H1 (cell line): Measurements from ENCODE around the gene CCDC171. TPM values are rescaled to one million over a fixed set of nuclear protein-coding genes. Genes with fewer than 3 reads are reported as not detected.

Experiments
- CTCF ChIA-PET: fragments of 300-600 bp; sonication (Branson Sonifier 250); formaldehyde crosslinking; loops from one replicate; lab custom pipeline; 2021; ENCODE audit not compliant: partially characterized antibody; lab: Charles Lee
- POLR2A ChIA-PET: fragments of 300-600 bp; sonication (Branson Sonifier 250); formaldehyde crosslinking; loops from one replicate; lab custom pipeline; 2021; ENCODE audit warnings: inconsistent platforms; ENCODE audit not compliant: partially characterized antibody; lab: Charles Lee
- DNase-seq, 2 experiments: peaks; one replicate each; pipeline versions ENCODE4 v3.0.0 to v3.0.0-alpha.2; 2010 to 2022; ENCODE audit warnings: low spot score in 2 of 2, low read depth in 1 of 2, mixed read lengths in 1 of 2
- FAIRE-seq: peaks from 2 replicates; lab custom pipeline; 2011; peaks lifted over from hg19 to GRCh38; lab: Jason Lieb, UNC
- H2AFZ ChIP-seq: 2 replicates; pipeline ENCODE4 v1.8.1; 2012; ENCODE audit warnings: low read length, inconsistent platforms
- H2AK5ac ChIP-seq: 2 replicates; pipeline ENCODE4 v1.6.1; 2013; ENCODE audit warnings: low read depth, low read length
- H2BK120ac ChIP-seq: replicated peaks from 2 replicates; pipeline ENCODE3; 2013; ENCODE audit warnings: low read depth, low read length, inconsistent platforms
- H2BK12ac ChIP-seq: 2 replicates; pipeline ENCODE4 v1.6.1; 2013; ENCODE audit warnings: low read depth, low read length
- H2BK15ac ChIP-seq: 2 replicates; pipeline ENCODE4 v1.6.1; 2013; ENCODE audit warnings: low read length
- H2BK20ac ChIP-seq: 2 replicates; pipeline ENCODE4 v1.6.1; 2013; ENCODE audit warnings: low read length
- H2BK5ac ChIP-seq: 2 replicates; pipeline ENCODE4 v1.6.1; 2013; ENCODE audit warnings: low read depth, low read length
- H3K14ac ChIP-seq: 2 replicates; pipeline ENCODE4 v1.6.1; 2013; ENCODE audit warnings: inconsistent platforms; ENCODE audit not compliant: insufficient read length
- H3K18ac ChIP-seq: 2 replicates; pipeline ENCODE4 v1.6.1; 2013; ENCODE audit warnings: low read length; ENCODE audit errors: extremely low read depth
- H3K23ac ChIP-seq: 2 replicates; pipeline ENCODE4 v1.6.1; 2013; ENCODE audit warnings: inconsistent platforms; ENCODE audit not compliant: insufficient read length
- H3K23me2 ChIP-seq: 2 replicates; pipeline ENCODE4 v1.6.1; 2013; ENCODE audit warnings: low read depth, low read length
- H3K27ac ChIP-seq: 2 replicates; pipeline ENCODE4 v1.6.1; 2011; ENCODE audit warnings: low read depth, low read length, inconsistent platforms
- H3K27me3 ChIP-seq, 4 experiments: replicated peaks in 1 of 4; 1 replicate in 1 of 4; 2 replicates in 3 of 4; pipeline versions ENCODE4 v1.6.1 to v1.8.1; 2011 to 2013; ENCODE audit warnings: low read length in 3 of 4, mild to moderate bottlenecking in 3 of 4, inconsistent platforms in 2 of 4, mixed read lengths in 2 of 4, moderate library complexity in 1 of 4; ENCODE audit not compliant: control insufficient read depth in 3 of 4, insufficient read depth in 3 of 4; ENCODE audit errors: extremely low read depth in 1 of 4
- H3K36me3 ChIP-seq, 4 experiments: 2 replicates each; pipeline versions ENCODE4 v1.6.1 to v1.8.1; 2011 to 2013; ENCODE audit warnings: mild to moderate bottlenecking in 4 of 4, low read length in 3 of 4, moderate library complexity in 2 of 4, control low read depth in 1 of 4, inconsistent platforms in 1 of 4; ENCODE audit not compliant: insufficient read depth in 4 of 4, control insufficient read depth in 2 of 4
- H3K4ac ChIP-seq: replicated peaks from 2 replicates; pipeline ENCODE3; 2013; ENCODE audit warnings: low read length, low read depth, mixed read lengths, inconsistent platforms; ENCODE audit not compliant: insufficient read length
- H3K4me1 ChIP-seq, 4 experiments: replicated peaks in 1 of 4; 1 replicate in 1 of 4; 2 replicates in 3 of 4; pipeline versions ENCODE4 v1.6.1 to v1.8.1; 2011 to 2013; ENCODE audit warnings: low read length in 3 of 4, inconsistent platforms in 2 of 4, mixed read lengths in 1 of 4; ENCODE audit not compliant: insufficient read depth in 4 of 4, control insufficient read depth in 3 of 4
- H3K4me2 ChIP-seq, 2 experiments: 2 replicates each; pipeline versions ENCODE4 v1.6.1 to v1.8.1; 2011 to 2013; ENCODE audit warnings: low read depth in 2 of 2, low read length in 2 of 2, control low read depth in 1 of 2, inconsistent platforms in 1 of 2, mild to moderate bottlenecking in 1 of 2; ENCODE audit not compliant: insufficient read depth in 1 of 2
- H3K4me3 ChIP-seq, 4 experiments: fragments of 200-600, 300-600 bp in 1 of 4; sonication (generic), shearing (Covaris generic), sonication (Bioruptor Twin) in 1 of 4; 2 replicates each; pipeline versions ENCODE4 v1.5.1 to v1.8.1; 2011 to 2016; ENCODE audit warnings: low read length in 4 of 4, low read depth in 3 of 4, control low read depth in 2 of 4, inconsistent platforms in 2 of 4, mild to moderate bottlenecking in 2 of 4, mixed read lengths in 1 of 4, moderate library complexity in 1 of 4; ENCODE audit not compliant: insufficient read depth in 2 of 4; ENCODE audit errors: extremely low read depth in 1 of 4
- H3K56ac ChIP-seq: replicated peaks from 2 replicates; pipeline ENCODE3; 2013; ENCODE audit warnings: low read depth, mild to moderate bottlenecking, mixed read lengths, low read length, inconsistent platforms; ENCODE audit not compliant: insufficient read length
- H3K79me1 ChIP-seq: 2 replicates; pipeline ENCODE4 v1.6.1; 2013; ENCODE audit warnings: low read depth, low read length, control low read depth
- H3K79me2 ChIP-seq, 2 experiments: 2 replicates each; pipeline versions ENCODE4 v1.6.1 to v1.8.1; 2012 to 2013; ENCODE audit warnings: low read length in 2 of 2, mild to moderate bottlenecking in 2 of 2, inconsistent platforms in 1 of 2; ENCODE audit not compliant: insufficient read depth in 2 of 2, control insufficient read depth in 1 of 2
- H3K9ac ChIP-seq, 4 experiments: replicated peaks in 1 of 4; 1 replicate in 1 of 4; 2 replicates in 3 of 4; pipeline versions ENCODE4 v1.6.1 to v1.8.1; 2011 to 2013; ENCODE audit warnings: low read depth in 3 of 4, low read length in 3 of 4, control low read depth in 2 of 4, mild to moderate bottlenecking in 2 of 4, moderate library complexity in 2 of 4, inconsistent platforms in 1 of 4; ENCODE audit errors: extremely low read depth in 1 of 4
- H3K9me3 ChIP-seq, 2 experiments: 2 replicates each; pipeline versions ENCODE4 v1.6.1 to v1.8.1; 2012 to 2013; ENCODE audit warnings: mild to moderate bottlenecking in 2 of 2, moderate library complexity in 2 of 2, control low read depth in 1 of 2, inconsistent platforms in 1 of 2, low read depth in 1 of 2, low read length in 1 of 2, mixed read lengths in 1 of 2; ENCODE audit not compliant: insufficient read depth in 2 of 2
- H4K20me1 ChIP-seq, 2 experiments: replicated peaks in 1 of 2; 2 replicates each; pipeline versions ENCODE3 to v1.8.1; 2011 to 2013; ENCODE audit warnings: inconsistent platforms in 2 of 2, low read length in 2 of 2, mild to moderate bottlenecking in 1 of 2; ENCODE audit not compliant: insufficient read depth in 2 of 2, control insufficient read depth in 1 of 2
- H4K5ac ChIP-seq: 2 replicates; pipeline ENCODE4 v1.6.1; 2013; ENCODE audit warnings: low read length, low read depth, mixed read lengths, inconsistent platforms; ENCODE audit not compliant: insufficient read length
- H4K8ac ChIP-seq: 2 replicates; pipeline ENCODE4 v1.8.0; 2013; ENCODE audit warnings: mild to moderate bottlenecking, moderate library complexity, low read length, inconsistent platforms; ENCODE audit not compliant: insufficient read depth; ENCODE audit errors: extremely low read depth
- H4K91ac ChIP-seq: replicated peaks from 2 replicates; pipeline ENCODE3; 2013; ENCODE audit warnings: low read length, mixed read lengths, inconsistent platforms; ENCODE audit not compliant: insufficient read length
- BRCA1 ChIP-seq: IDR thresholded peaks from 2 replicates; pipeline ENCODE4 v1.6.1; 2012; ENCODE audit warnings: low read depth, low read length, improper control_type of control experiment
- PHF8 ChIP-seq: fragments of 200-600 bp; sonication (generic); conservative IDR thresholded peaks from 2 replicates; pipeline ENCODE4 v1.7.1; 2012; ENCODE audit warnings: low read depth, mild to moderate bottlenecking, inconsistent platforms, low read length, moderate library complexity
- POLR2AphosphoS5 ChIP-seq: IDR thresholded peaks from 2 replicates; pipeline ENCODE4 v1.6.1; 2011; ENCODE audit warnings: low read depth, low read length
- RFX5 ChIP-seq: IDR thresholded peaks from 2 replicates; pipeline ENCODE4 v1.6.1; 2011; ENCODE audit warnings: low read depth, low read length, improper control_type of control experiment, borderline replicate concordance
- SAP30 ChIP-seq: fragments of 300-600 bp; sonication (generic); IDR thresholded peaks from 2 replicates; pipeline ENCODE4 v1.7.1; 2012; ENCODE audit warnings: low read length, moderate library complexity, mild to moderate bottlenecking, inconsistent platforms; ENCODE audit not compliant: insufficient read depth, insufficient replicate concordance
- SP4 ChIP-seq: IDR thresholded peaks from 2 replicates; pipeline ENCODE4 v1.6.1; 2012; ENCODE audit warnings: low read length, inconsistent platforms
- SRF ChIP-seq: IDR thresholded peaks from 2 replicates; pipeline ENCODE4 v1.6.1; 2011; ENCODE audit warnings: mild to moderate bottlenecking, low read depth, low read length, moderate library complexity
- TBP ChIP-seq: IDR thresholded peaks from 2 replicates; pipeline ENCODE4 v1.6.1; 2011; ENCODE audit warnings: low read depth, low read length, improper control_type of control experiment
- ZNF274 ChIP-seq: IDR thresholded peaks from 2 replicates; pipeline ENCODE4 v1.7.0; 2012; ENCODE audit warnings: low read length, borderline replicate concordance; ENCODE audit errors: extremely low read depth
- WGBS, 2 experiments: shearing (Covaris generic) in 1 of 2; methylation state at CpG; one replicate each; pipeline versions ENCODE4 v1.1.6 to v1.1.7; 2013 to 2015; ENCODE audit warnings: low lambda C conversion rate in 2 of 2, mixed read lengths in 2 of 2, inconsistent platforms in 1 of 2, low coverage in 1 of 2, missing lambda C conversion rate in 1 of 2; ENCODE audit not compliant: insufficient replicate concordance in 2 of 2, insufficient coverage in 1 of 2, insufficient read length in 1 of 2; ENCODE audit errors: extremely low coverage in 1 of 2, missing lambda C conversion rate in 1 of 2; 5-methylcytosine and 5-hydroxymethylcytosine counted together
- polyA plus RNA-seq, 7 experiments: library from polyadenylated mRNA; depleted of rRNA in 3 of 7; stranded (reverse) in 5 of 7; unstranded in 2 of 7; fragments of >200 nt in 5 of 7; fragments of 200-250 nt in 2 of 7; gene quantifications; 1 replicate in 5 of 7; 2 replicates in 1 of 7; 4 replicates in 1 of 7; pipeline versions ENCODE4 v1.2.1 to v1.2.3, GENCODE V29; 2011 to 2013; ENCODE audit warnings: missing spikeins in 2 of 7, mixed read lengths in 2 of 7
- total RNA-seq: library from RNA; stranded (reverse); fragmentation: NEBNext Ultra II Directional; extraction: Animal tissue kit (Norgen Biotek cat#: 25700); gene quantifications from 2 replicates; pipeline ENCODE4 v1.2.1, GENCODE V29; 2021

CCDC171 gene
- total and polyA plus RNA-seq, 2 of the 8 experiments (the other 6 are each of a cell fraction or from before 2014, with no cell fraction given) = 0.83 to 2.3 TPM

DNA sequence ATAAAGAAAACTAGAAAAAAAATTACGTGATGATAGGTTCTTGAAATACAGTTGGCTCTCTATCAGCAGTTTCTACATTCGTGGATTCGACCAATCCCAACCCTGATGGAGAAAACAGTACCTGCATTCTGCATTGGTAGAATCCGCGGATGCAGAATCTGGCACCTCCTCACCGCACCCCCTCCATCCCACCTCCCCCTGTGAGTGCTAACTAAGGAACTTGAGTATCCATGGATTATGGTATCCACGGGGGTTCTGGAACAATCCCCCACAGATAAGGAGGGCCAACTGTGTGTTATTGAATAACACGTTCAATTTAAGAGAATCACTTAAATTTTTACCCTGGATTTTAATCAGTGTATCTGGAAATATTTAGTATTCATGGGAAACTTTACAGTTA, 31.6 kb upstream of the CCDC171 start:
- no peak overlapping the region for H2AFZ ChIP-seq
- ChIA-PET CTCF (interaction anchor here (2.8 kb wide), 1 partner anchor 12 kb away, joined by 12 read pairs; no protein-coding TSS in a partner anchor), POLR2A (interaction anchor here (1.3 to 2.3 kb wide), 2 partner anchors 11 to 15 kb away, joined by 4 to 10 read pairs; partner anchors contain the start of gene PSIP1)
- DNase-seq = no peak
- no peaks in the 10 kb centered on the region for H3K27me3 ChIP-seq
- no peak overlapping the region for H3K27ac ChIP-seq
- H3K23ac ChIP-seq = no peak overlapping the region
- H3K9me3 ChIP-seq = no peaks in the 10 kb centered on the region
- no peak overlapping the region for H3K4ac ChIP-seq
- no peak for FAIRE-seq
- no peak overlapping the region for H3K4me2 ChIP-seq
- no peak overlapping the region for H4K5ac ChIP-seq
- no peak overlapping the region for H2BK5ac ChIP-seq
- H3K23me2 ChIP-seq = no peaks in the 10 kb centered on the region
- no peak overlapping the region for H2BK12ac ChIP-seq
- no peak overlapping the region for H3K56ac ChIP-seq
- no peak overlapping the region for H4K91ac ChIP-seq
- H3K79me1 ChIP-seq = no peaks in the 10 kb centered on the region
- no peak overlapping the region for H2BK20ac ChIP-seq
- no peaks in the 10 kb centered on the region for H4K20me1 ChIP-seq
- H3K14ac ChIP-seq = no peak overlapping the region
- H4K8ac ChIP-seq = no peak overlapping the region
- H2BK15ac ChIP-seq = no peak overlapping the region
- H3K4me3 ChIP-seq = no peak overlapping the region
- no peak overlapping the region for H3K18ac ChIP-seq
- no peaks in the 10 kb centered on the region for H3K79me2 ChIP-seq
- H2BK120ac ChIP-seq = no peak overlapping the region
- 84% methylated on average over 8 of the region's 8 CpGs; no CpG with 5 or more reads in 1 of the 2 experiments for WGBS, 2 experiments
- no peaks in the 10 kb centered on the region; a peak in 1 of 7 replicates for H3K4me1 ChIP-seq
- no peak overlapping the region for H2AK5ac ChIP-seq
- H3K36me3 ChIP-seq = no peaks in the 10 kb centered on the region
- H3K9ac ChIP-seq = no peak overlapping the region
- TF ChIP-seq ZNF274 = no peak
- TF ChIP-seq BRCA1 = no peak
- TF ChIP-seq SP4 = no peak
- no peak for TF ChIP-seq SRF
- no peak for TF ChIP-seq PHF8
- TF ChIP-seq TBP = no peak
- no peak for TF ChIP-seq SAP30
- no peak for TF ChIP-seq POLR2AphosphoS5
- TF ChIP-seq RFX5 = no peak
